GM18511 (cell line): ENCODE results near the gene TGM2.

Experiments
- ATAC-seq: cut with Tn5 transposase; IDR thresholded peaks from one replicate; pipeline ENCODE4 v1.9.1; 2021; ENCODE audit warnings: mild to moderate bottlenecking, moderate library complexity; ENCODE audit not compliant: unreplicated experiment

The TGM2 gene

DNA sequence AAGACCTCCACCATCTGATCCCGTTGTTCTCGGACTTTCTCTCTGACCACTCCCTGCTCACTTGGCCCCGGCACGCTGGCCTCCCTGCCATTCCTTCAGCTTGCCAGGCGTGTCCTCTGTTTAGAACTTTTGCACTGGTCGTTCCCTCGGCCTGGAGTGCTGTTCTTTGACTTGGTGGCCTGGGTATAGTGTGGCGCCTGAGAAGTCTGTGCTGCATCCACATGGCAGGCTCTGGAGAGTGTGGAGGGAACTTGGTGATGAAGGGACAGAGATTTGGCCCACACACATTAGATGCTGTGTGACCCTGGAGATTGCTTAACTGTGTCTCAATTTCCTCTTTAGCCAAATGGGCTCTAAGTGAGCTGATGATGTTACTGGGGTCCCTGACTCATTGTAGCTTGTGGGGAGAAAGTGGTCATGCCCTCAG is 13.0 kb upstream of the TGM2 start:
- ATAC-seq = no peak

DNA sequence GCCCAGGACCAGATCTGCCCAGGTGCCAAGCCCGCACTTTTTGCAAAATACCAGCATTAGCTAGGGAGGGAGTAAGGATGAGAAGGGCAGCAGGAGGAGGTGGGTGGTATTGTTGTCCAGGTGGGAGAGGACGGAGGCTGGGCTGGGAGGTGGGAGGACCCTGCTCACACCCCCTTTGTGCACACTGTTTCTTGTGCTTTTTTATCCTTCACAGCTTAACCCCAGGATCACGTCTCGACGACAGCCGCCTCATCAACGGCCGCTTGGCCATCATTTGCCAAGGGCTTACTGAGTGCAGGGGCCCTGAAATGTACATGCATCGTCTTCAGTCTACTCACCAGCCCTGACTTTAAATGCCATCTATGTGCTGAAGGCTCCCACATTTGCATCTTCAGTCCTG is 12.1 kb upstream of the TGM2 start:
- no peak for ATAC-seq

DNA sequence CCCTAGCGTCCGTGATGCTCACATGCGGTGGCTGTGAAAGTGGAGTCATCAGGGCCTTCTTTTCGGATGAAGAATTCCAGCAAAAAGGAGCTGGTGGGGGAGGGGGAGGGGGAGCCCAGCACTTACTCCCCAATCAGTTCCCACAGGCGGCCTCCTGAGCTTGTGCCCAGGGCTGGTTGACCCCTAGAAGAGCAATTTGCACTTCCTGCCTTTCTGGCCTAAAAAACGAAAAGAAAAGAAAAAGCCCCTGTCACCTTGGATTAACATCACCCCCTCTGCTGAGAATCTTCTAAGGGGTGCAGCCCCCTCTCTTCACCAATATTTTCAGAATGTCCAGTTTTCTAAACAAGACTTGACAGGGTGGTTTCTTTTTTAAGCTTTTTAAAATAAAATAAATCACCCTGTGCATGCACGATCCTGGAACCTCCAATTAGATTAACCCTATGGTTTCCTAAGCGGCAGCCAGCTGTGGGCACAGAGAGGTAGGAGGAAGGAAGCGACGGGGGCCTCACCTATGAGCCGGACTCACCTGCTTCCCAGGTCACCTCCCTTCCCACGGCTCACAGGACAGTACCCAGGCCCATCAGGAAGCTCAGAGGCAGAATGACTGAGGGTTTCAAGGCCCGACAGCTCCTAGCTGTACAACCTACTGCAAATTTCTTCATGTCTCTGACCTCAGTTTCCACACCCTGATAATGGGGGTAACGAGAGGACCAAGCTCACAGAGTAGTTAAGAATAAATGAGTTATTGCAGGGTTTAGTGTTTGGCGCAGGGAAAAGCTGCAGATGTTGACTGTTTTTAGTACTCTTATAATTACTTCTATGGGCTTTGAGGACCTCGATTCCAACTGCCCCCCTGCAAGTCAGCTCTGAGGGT is 10.5 kb upstream of the TGM2 start:
- no peak for ATAC-seq

DNA sequence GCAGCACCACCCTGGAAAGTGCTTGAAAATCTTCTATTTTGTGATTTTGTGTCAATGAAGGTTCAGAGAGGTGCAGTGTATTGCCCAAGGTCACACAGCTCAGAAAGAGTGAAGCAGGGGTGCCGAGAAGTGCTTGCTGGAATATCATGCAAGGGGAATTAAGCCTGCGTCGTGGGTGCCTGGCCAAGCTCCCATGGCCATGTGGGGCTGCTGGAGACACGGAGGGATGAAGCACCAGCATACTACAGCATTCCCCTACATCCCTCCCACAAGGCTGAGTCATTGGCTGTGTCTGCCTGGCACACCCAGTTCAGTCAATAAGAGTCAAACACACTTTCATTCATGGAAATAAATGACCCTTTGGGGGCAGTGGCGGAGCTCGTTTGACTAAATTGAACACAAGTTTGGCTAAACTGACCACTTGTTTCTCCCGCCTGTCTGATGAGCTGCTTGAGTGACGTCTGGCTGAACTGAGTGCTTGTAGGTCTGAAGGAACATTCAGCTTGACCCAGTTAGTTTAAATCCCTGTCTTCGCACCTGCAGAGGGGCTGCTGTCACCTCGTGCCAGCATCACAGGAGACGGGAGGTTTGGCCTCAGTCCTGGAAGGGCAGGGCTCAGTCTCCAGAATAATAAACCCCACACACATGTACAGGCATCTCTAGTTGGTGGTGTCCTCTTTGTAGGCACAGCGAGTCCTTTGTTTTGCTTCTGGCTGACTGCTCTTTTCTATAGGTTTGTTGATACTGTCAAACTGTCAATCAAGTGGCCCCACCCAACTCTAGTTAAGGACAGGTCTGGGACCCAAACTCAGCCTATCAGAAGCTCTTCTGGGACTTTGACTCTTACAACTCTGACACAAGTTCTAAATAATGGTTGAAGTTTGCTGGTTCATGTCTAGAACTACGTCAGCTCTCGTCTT is 8.4 kb upstream of the TGM2 start:
- ATAC-seq = no peak

DNA sequence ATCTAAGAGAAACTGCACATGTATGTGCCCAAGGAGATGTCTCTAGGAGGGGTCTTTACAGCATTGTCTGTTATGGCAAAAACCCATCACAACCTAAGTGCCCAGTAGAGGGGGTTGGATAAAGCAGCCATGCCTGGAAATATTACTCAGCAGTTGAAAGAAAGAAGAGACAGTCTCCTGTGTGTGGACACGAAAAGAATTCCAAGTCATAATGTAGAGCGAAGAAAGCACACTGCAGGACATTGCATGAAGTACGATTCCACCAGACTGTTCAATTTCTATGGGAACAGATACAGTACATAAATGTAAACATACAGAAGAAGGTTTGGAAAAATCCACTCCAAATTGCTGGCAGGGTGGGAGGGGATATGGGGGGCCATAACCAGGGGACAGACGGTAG is 7.3 kb upstream of the TGM2 start:
- ATAC-seq = no peak

DNA sequence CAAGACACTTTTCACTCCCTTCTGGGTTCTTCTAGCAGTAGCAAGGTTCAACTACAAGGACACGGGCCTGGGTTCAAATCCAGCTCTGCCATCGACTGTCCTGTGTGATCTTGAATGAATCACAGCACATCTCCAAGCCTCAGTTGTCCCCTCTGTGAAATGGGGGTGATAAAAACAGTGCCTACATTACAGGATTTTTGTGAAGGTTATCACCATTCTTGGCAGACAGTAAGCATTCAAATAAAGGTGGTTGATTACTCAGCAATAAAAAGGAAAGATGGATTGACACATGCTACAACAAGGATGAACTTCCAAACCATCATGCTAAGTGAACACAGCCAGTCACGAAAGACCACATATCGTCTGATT is 6.6 kb upstream of the TGM2 start:
- no peak for ATAC-seq

DNA sequence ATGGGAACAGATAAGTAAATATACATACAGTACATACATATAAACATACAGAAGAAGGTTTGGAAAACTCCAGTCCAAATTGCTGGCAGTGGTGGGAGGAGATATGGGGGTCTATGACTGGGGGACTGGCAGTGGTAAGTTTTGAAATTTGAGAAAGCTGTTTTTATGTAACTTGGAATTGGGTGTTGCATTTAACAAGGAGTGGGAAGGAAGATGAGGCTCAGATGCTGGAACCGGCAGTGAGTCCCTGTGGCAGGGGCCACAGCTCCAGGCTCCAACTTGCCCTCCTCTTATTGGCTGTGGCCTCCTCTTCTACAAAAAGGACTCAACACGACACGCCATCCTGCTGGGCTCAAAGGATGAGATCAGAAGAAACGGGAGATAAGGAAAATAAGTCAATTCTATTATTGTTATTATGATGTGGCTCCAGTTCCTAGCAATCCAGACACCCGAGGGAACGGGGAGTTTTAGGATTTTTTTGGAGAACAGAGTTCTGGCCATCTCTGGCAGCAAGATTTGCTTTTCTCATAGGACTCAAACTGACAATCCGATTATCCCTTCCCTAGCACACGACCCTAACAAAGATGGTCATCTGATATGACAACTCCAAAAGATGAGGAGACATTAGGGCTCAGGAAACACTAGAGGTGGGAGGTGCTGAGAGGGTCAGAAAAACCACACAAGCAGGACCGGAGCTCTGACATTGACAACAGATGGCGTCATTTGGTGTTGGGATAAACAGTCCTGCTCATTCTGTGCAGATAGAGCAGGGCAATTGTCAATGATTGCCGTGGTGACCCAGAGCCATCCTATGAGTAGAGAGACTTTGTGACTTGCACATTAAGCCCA is 6.0 kb upstream of the TGM2 start:
- ATAC-seq = no peak

DNA sequence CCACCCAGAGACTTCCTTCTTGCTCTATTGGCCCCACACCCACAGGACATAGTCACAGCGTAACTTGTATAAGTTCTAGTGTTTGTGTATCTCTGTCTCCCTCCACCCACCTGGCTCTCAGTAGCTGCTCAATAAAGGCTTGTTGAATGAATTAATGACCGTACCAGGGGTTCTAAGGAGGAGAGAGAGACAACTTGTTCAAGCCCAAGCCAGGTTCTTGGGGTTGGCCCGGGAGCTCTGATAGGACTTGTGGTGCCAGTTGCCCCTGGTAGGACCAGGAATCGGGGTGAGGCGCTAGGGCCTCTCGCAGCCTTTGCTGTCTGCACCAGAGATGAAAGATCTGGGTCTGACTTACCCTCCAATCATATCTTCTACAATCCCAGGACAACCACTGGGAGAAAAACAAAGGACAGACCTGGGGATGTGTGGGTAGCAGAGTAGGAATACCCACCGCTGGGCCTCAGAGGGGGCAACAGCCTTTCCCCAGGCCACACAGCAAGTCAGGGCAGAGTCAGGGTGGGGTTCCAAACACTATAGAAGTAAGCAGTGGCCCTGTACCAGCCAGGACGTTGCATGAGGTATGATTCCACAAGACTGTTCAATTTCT is 5.3 kb upstream of the TGM2 start:
- ATAC-seq = no peak

DNA sequence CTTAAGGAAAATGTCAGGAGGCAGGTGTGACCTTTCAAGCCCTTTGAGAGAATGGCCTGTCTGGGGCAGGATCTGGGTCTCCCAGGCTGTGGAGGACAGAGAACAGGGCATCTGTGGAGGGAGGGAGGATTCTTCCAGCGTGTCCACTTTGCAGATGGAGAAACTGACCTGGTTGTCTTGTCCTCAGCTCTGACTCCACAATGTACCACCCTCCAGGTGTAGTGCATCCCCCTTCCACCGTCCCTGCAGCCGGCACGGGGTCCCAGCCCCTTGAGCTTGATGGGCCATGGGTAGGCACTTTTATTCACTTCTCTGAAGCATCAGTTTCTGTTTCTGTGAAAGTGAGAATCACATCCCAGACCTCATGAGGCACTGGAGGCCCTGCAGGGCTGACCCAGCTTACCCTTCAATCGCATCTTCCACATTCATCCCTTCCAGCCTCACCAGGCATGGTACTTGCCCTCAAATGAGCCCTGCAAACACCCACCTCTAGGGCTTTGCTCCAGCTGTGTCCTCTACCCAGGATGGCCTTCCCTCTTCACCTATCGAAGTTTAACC is 4.6 kb upstream of the TGM2 start:
- ATAC-seq = no peak

DNA sequence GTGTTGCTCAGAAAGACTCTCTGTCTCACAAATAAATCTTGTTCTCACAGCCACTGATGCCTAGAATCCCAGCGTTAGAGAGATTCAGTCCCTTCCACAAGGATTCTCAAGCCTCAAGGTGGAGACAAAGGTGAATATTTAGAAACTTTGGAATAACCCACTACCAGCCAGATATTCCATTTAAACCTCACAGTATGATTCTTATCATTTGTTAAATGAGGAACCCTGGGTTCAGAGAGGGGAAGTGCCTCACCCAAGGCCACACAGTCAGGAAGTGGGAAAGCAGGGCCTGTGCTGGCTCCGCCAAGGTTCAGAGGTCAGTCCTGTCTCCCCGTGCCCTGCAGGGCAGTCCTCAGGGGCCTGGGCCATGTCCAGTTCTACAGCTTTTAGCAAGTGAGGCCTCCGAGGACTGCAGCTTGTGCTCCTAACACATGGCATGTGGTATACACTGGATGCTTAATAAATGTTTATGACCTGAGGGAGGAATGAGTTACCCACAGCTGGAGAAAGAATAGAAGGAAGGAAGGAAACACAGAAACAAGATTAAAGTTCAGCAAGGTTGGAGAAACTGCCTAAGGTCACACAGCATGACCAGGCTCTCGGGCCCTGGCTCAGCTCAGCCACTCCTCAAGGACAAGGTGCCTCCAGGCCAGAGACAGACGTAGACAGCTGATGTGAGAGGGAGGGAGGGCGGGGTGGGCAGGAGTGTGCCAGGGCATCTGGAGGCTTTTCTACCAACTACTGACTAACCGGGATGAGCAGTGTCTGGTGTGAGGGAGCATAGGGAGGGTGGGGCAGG is 3.9 kb upstream of the TGM2 start:
- no peak for ATAC-seq

DNA sequence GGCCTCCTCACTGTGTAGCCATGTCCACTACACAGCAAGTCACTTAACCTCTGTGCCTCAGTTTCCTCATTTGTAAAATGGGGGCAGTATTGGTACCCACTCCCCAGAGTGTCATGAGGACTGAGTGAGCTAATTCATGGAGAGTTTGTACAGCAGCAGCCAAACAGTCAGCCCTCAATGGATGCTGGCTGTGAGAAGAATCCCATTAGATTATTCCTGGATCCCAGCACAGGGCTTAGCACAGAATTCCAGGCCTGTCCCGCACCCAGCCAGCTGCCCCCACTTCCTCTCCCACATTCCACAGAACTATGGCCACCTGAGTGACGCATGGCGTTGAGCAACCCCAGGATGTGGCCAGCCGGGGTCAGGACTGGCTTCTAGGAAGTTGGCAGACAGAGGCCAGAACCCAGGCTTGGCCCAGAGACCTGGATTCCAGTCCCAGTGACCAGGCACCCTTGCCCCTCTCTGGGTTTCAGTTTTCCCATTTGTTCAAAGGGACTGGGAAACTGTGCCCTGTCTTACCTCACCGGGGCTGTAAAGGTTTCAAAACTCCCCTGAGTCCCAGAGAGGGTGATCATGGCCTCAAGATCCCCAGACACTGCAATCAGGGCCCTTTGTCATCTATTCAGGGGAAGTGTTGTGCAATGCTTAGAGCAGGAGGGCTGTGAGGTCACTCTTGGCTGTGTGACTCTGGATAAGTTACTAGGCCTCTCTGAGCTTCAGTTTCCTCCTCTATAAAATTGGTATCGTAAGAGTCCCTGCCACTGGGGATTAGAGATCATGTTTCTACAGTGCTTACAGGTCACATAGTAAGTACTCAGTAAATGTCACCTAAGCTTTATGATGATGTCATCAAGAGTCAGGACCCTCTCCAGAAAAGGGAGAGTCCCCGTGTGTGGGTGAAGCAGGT is 3.0 kb upstream of the TGM2 start:
- ATAC-seq = no peak

DNA sequence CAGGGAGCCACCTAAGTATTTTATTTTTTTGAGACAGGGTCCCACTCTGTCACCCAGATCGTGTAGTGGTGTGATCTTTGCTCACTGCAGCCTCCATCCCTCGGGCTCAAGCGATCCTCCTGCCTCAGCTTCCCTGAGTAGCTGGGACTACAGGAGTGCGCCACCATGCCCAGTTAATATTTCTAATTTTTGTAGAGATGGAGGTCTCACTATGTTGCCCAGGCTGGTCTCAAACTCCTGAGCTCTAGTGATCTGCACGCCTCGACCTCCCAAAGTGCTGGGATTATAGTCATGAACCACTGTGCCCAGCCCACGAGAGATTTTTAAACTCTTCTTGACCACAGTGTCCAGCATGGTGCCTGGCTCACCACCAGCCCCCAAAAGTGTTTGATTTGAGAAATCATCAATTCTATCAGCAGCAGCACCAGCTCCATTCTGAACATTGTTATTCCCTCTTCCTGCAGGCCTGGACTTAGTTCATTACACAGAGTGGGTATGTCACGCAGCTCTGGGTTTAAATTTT is 2.3 kb upstream of the TGM2 start:
- no peak for ATAC-seq

DNA sequence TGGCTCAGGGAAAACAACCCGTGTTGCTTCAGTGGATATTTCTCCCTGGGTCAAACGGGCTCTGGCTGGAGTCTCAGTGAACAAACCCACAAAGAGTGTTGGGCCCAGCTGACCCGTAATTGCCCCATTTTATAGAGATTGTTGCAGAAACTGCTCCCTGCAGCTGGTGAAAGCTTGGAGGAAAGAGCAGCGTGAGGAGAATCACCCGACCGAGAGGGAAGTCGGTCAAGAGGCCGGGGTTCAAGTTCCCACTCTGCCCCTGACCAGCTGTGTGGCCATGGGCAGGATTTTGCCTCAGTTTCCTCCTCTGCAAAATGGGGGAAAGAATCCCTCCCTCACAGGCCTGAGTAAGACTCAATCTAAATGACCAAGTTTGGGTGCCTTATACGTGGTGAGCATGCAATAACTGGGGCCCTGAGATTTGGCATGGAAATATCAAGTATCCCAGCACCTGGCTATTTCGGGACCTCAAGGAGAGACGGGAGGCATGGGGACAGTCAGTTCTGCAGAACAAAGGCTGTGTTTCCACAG is 1.7 kb upstream of the TGM2 start:
- ATAC-seq = no peak

DNA sequence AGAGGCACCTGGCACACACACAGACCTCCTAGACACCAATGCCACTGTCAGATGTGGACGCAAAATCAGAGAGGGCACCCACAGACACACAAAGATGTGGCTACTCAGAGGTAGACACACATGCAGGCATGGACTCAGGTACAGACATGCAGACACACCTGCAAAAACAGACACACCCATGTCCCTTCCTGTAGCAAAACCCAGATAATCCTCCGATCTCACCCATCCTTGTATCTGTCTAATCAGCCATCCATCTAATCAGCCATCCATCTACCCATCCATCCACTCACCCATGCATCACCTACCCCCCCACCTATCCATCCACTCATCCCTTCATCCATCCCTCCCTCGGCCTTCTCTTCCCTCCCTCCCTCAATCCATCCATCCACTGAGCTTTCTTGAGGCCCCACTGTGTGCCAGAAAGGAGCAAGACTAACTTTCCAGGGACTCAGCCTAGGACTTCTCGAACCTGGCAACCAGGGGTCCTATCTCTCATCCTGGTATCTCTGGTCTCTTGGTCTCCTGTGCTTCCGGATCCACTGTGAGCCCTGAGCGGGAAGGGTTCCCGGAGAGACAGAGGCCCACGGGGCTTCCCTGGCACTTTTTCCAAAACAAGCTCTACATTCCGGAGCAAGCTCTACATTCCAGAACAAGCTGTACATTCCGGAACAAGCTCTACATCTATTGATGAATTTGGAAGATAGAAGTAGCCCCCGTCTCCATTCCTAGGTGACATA is 1.1 kb upstream of the TGM2 start:
- no peak for ATAC-seq

DNA sequence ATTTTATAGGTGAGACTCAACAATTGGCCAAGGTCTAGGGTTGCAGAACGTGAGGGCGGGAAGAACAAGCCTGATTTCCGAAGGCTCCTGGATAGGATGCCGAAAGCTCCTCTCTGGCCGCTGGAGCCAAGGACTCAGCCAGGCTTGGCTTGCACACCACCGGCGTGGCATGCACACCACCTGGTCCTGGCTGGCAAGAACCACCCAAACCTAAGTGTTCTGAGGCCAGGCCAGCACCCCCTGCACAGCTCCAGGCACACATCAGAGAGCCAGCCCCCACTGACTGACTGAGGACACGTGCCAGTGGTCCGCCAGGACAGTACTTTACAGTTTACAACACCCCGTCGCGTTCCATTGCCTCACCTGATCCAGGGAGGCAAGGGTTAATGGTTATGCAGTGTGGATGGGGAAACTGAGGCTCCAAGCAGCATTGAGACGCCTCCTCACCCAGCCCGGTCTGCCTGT is 414 bp downstream of the TGM2 start:
- no peak for ATAC-seq

DNA sequence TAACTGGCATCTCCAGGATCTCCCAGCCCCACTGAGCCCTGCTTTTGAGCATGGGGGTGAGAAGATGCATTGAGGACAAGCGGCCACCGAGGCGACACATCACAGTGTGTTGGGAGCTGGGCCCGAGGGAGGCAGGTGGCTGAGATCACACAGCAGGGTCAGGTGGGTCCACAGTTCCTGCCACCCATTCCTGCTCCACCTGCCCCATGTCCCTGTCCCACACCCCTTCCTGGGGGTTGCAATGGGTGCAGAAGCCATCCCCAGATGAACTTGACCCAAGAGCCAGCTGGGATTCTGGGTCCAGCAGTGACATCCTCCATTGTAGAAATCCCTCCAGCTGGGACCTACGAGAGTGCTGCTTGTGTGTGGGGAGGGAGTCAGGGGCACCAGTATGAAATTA is 1.0 kb downstream of the TGM2 start:
- no peak for ATAC-seq
